GM21529 (cell line): ENCODE measurements around the gene POLE2.
"Not testable (repeated sequence)": the region's sequence is repeated elsewhere in the genome, so short reads cannot be mapped to it uniquely, and the experiment has no call there.

Experiments used
- ATAC-seq: cut with Tn5 transposase; IDR thresholded peaks from one replicate; pipeline ENCODE4 v1.9.1; 2021; ENCODE audit not compliant: unreplicated experiment

The POLE2 gene

DNA sequence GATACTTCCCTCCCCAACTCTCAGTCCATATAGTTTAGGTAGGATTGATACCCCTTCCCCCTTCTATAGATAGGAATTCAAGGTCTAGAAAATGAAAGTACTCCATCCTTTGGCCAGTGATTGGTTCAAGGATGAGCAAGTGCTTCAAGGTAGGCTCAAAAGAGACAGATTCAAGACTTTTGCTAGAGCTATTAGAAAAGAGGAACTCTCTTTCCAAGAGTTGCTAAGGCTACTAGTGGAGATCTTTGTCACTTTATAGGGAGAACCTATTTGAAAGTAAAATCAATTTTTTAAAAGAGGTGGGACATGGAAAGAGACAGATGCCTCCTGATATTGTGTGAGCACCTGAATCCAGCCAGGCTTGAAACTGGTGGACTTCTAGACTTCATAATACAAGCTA, 17.5 kb downstream of the POLE2 start:
- ATAC-seq, result no peak

DNA sequence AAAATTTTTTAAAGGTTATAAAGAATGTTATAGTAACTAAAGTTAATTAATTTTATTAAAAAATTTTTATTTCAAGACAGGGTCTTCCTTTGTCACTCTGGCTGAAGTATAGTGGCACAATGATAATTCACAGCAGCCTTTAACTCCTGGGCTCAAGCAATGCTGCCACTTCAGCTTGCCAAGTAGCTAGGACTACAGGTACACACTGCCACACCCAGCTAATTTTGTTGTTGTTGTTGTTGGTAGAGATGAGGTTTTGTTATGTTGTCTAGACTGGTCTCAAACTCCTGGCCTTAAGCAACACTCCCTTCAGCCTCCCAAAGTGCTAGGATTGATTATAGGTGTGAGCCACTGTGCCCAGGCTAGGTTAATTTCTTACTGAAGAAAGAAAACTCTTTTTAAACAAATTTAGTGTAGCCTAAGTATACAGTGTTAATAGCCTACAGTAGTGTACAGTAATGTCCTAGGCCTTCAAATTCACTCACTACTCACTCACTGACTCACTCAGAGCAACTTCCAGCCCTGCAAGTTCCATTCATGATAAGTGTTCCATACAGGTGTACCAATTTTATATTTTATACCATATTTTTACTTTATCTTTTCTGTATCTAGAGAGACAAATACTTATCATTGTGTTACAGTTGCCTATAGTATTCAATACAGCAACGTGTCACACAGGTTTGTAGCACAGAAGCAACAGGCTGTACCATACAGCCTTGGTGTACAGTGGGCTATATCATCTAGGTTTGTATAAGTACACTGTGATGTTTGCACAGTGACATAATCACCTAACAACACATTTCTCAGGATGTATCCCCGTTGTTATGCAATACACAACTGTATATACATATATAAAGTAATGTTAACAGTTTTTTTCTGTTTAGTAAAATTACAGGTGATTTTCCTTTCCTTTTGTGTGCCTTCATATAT, 28.2 kb downstream of the POLE2 start:
- no peak for ATAC-seq

DNA sequence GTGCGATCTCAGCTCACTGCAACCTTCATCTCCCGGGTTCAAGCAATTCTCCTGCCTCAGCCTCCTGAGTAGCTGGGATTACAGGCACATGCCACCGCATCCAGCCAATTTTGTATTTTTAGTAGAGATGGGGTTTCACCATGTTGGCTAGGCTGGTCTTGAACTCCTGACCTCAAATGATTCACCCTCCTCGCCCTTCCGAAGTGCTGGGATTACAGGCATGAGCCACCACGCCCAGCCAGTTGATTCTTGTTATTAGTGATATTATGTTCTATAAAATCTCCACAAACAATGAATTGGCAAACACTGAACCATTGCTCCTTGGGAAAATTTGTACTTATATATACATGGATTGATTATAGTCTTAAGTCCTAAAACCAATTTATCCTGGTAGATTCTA, 30.5 kb downstream of the POLE2 start:
- not testable (repeated sequence) for ATAC-seq

DNA sequence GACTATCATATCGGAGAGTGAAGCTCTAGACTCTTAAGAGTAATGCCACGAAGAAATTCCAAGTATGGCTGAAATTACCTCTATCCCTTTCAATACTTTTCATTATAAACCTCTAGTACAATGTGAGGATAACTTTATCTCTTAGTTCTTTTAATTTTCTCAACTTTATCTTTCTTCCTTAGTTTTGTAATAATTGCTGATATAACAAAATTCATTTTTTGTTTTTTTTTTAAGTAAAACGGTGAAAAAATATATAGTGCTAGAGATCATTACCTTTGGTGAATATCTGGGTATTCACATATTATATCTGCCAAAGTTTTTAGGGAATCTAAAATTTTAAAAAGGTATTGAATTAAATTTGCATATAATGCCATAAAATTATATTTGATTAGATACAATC, 33.5 kb downstream of the POLE2 start:
- no peak for ATAC-seq

DNA sequence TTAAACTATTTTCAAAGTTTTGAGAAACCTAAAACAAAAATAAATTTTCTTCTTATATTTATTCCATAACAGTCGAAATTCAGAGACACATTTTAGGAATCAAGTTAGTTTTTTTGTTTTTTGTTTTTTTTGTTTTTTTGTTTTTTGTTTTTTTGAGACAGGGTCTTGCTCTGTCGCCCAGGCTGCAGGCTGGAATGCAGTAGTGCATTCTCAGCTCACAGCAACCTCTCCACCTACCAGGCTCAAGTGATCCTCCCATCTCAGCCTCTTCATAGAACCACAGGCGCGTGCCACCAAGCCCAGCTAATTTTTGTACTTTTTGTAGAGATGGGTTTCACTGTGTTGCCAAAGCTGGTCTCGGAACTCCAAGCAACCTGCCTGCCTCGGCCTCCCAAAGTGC, 34.5 kb downstream of the POLE2 start:
- no peak for ATAC-seq

DNA sequence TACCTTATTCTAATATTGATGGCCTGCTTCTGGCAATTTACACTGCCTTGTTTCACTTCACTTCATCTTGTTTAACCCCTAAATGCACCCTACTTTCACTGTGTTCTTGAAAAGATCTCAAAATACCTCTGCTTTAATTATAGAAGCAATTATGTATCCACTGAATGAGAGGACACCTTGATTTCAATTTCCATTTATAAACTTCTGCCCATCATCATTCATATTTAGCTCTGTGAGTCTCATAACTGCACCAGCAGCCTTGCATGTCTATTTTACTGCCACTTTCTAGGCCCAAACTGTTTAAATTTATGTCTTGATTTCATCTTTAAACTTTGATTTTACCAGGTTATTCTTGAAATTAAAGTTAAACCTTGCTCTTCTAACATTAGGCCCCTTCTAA, 45.9 kb downstream of the POLE2 start:
- peak; percentile 9 for ATAC-seq

DNA sequence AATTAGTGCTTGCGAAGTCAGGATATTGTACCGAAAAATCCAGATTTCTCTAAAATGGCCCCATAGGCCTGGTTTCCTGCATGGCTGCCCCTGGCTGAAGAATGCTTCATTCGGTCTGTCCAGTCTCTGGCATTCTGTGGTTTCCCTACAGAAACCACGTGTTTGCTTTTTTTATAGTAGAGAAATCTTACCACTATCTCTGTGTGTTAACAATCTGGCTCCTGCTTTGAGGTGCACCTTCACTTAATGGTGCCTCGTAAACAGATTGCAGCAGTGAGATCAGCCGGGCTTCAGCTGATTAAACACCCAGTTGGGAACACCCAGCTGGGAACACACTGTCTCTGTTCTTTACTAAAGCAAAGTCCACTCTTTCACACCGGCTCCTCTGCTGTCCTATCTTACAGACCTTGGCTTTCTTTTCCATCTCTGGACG, 46.3 kb downstream of the POLE2 start:
- ATAC-seq, result peak; percentile 51

DNA sequence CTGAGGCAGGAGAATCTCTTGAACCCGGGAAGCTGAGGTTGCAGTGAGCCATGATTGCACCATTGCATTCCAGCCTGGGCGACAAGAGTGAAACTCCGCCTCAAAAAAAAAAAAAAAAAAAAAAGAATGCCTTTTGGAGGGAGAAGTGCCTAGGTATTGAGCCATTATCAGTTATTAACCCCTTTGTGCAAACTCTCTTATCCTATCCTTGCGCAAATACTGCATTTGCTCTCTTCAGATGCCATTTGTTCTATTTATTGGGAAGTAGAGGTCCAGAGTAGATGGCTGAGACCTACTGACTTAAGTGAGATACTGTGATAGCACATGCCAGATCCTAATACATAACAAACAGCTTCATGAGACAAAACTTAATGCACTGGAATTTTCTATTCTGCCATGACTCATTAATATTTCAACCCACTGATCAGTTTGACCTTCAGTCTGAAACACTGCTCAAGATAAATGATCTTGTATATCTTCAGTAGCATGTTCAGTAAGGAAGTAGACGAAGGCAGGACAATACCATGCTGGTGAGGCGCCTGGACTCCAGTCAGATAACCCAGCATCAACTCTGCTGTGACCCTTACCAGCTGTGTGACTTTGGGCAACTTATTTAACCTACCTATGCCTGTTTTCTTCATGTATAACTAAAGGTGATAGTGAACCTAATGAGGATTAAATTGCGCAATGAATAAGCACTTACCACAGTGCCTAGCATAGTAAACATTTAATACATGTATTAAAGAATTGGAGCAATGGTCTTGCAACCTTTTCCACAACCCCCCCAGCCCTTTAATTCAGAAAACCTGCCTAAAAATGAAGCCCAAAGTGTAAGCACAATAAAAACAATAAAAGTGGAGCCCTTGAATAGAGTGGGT, 47.2 kb downstream of the POLE2 start:
- no peak for ATAC-seq

DNA sequence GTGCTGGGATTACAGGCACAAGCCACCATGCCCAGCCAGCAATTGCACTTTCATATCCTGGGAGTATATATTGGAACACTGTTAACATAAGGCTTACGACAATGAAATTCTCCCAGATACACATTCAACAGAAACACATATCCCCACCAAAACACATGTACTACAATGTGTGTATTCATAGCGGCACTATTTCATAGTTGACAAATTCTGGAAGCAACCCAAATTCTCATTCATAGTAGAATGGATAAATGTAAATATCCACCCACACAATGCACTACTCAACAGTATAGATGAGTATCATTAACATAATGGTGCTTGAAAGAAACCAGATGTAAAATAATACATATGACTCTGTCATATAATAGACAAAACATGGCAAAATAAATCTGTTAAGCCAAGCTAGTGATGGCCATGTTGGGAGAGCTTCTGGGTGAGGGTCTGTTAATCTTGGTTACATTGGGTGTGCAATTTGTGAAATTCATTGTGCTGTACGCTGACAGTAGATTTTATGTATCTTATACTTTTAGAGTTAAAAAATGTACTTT, 50.4 kb downstream of the POLE2 start:
- ATAC-seq, result no peak

DNA sequence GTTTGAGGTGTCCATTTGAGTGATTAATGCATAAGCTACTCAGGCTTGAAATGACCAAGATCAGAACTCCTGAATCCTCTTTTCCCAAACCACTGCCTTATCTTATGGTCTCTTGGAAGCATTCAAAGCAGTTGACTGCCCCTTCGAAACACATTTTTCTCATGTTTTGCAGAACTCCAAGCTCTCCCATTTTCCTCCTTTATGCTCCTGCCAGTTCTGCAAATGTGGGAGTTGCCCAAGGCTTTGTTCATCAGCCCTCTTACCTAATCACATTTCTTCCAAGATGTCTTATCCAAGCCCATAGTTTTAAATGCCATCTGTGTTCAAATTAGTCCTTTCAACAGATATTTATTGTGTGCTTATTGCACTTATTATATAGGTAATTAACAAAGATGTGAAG, 51.1 kb downstream of the POLE2 start:
- ATAC-seq, result no peak

DNA sequence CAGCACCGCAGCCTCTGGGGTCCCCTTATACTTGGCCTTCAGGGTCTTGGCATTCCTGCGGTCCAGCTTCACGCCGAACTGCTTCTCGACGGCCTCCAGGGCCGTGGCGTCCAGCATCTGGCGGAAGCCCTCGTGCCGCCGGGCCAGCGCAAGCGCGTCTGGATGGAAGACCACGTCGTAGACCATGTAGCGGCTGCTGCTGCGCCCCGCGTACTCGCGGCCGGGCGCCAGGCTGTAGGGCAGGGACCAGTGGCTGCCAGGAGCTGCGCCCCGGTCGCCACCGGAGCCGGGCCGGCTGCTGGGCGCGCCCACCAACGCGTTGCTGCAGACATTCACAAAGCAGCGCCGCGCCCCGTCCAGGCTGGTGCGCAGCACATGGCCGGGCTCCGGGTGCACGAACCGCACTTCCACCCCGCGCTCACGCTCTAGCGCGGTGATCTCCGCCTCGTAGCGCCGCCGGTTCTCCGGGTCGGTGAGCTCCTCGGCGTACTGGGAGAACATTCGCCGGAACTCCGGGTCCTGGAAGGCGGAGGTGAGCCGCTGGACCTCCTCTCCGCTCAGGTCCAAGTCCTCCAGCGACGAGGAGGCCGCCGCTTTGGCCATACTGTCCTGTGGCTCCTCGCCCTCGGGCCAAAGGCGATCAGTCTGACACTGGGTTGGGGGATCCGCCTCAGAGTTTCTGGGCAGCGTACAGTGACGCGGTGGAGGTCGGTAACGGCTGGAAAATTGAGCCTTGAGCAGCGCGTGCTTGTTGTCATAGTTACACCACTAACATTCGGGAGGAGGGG, 53.3 kb downstream of the POLE2 start, which contains the start of gene DNAAF2:
Gene DNAAF2, minus strand, starts transcription at position 698 of the 788 bp plus-strand sequence. Its CDS starts 95 bp downstream, at position 603.
- ATAC-seq, result peak; percentile 27

DNA sequence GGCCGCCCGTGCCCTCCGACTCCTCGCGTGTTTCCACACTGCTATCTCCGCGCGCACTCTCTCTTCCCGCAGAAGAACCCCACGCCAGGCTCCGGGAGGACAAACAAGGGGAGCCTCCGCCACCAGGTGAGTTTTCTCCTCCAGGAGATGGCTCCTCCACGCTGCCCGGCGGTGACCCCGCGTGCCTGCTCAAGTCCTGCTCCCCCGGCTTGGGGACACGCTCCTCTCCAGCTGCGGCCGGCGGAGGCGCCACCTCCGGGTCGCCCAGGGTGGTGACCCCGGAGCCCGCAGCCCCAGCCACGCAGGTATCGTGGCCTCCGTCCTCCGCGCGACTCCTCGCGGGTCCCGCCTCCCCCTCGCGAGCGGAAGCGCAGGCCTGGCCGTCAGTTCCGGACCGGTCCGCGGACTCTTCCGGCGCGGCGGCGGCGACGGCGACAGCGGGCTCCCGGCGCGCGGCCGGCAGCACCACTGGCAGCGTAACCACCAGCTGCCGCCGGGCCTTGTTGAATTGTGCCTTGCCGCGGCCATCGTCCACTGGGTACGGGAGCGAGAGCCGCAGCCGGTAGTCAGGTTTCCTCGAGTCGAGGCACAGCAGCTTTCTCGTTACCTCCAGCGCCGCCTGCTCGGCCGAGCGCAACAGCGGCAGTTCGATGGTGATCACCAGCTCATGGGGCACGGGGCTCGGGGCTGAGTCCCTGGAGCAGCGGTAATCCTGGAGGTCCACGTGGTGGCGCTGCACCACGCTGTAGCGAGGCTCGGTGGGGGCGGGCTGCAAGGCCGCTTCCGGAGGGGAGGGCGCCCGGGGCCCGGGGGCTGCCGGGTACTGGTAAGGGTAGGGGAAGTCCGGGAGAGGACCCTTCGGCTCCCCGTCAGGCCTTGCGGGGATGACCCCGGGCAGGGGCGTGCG, 54.1 kb downstream of the POLE2 start:
- peak; percentile 74 for ATAC-seq

DNA sequence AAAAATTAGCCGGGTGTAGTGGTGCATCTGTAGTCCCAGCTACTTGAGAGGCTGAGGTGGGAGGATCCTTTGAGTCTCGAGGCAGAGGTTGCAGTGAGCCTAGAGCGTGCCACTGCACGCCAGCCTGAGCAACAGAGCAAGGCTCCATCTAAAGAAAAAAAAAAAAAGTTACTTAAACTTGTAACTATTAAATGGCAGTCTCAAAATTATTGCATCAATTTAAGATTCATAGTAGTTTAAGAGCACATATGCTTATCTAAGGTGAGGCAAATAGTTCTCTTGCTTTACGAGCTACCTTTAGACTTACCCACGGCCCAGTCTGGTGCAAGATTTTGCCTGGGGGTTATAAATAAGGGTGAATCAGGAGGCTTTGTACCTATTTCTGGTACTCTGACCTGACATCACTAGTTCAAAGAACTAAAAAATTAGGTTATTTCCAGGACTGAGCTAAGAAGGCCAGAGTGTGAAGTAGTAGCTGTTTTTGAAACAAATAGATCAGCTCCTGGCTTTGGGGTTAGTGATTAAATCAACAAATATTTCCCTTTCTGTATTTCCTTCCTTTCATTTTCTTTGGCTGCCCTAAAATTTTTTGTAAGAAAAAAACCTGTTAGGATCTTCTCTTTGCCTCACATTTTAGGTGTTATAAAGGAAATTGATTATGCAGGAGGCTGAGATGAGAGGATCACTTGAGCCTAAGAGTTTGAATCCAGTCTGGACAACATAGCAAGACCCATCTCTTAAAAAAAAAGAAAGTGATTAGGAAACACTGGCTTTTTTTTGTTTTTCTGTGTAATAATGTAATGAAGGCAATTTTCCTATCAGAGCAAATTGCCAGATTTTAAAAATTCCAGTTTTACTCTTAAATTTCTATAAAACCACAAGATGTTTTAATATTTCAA, 63.8 kb downstream of the POLE2 start:
- no peak for ATAC-seq

DNA sequence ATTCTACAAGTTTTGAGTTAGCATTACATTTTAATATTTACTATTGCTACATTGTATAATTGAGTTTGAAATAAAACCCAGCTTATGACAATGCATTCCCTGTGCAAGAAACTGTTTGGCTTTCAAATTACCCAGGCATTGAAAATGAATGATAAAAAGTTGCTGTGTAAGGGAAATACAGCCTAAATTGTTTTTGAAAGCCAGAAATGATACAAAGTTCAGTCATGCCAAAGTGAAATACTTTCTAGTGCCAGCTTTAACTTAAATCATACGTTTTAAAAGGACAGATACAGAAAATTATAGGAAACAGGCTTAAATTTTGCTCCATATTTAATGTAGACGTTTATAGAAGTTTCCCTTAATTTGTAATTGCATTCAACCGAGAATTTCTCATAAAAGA, 64.6 kb downstream of the POLE2 start:
- ATAC-seq, result no peak

DNA sequence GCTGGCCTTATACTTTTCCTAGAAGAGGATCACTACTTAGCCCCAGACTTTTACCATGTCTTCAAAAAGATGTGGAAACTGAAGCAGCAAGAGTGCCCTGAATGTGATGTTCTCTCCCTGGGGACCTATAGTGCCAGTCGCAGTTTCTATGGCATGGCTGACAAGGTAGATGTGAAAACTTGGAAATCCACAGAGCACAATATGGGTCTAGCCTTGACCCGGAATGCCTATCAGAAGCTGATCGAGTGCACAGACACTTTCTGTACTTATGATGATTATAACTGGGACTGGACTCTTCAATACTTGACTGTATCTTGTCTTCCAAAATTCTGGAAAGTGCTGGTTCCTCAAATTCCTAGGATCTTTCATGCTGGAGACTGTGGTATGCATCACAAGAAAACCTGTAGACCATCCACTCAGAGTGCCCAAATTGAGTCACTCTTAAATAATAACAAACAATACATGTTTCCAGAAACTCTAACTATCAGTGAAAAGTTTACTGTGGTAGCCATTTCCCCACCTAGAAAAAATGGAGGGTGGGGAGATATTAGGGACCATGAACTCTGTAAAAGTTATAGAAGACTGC, 65.9 kb downstream of the POLE2 start:
- ATAC-seq, result no peak

DNA sequence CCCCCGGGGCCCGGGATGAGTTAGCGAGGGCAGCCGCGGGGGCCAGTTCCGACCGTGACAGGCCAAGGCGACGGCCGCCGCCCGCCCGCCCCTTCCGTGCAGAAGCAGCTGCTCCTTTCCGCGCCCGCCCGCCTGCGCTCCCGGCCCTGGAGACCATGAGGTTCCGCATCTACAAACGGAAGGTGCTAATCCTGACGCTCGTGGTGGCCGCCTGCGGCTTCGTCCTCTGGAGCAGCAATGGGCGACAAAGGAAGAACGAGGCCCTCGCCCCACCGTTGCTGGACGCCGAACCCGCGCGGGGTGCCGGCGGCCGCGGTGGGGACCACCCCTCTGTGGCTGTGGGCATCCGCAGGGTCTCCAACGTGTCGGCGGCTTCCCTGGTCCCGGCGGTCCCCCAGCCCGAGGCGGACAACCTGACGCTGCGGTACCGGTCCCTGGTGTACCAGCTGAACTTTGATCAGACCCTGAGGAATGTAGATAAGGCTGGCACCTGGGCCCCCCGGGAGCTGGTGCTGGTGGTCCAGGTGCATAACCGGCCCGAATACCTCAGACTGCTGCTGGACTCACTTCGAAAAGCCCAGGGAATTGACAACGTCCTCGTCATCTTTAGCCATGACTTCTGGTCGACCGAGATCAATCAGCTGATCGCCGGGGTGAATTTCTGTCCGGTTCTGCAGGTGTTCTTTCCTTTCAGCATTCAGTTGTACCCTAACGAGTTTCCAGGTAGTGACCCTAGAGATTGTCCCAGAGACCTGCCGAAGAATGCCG, 66.7 kb downstream of the POLE2 start:
- ATAC-seq, result peak; percentile 33
